Measurements from ENCODE around the gene EEFSEC.
"Not testable (repeated sequence)": the region's sequence is repeated elsewhere in the genome, so short reads cannot be mapped to it uniquely, and the experiment has no call there.

EEFSEC gene

GRCh38 chr3:128149650-128150049, 3.6 kb upstream of the EEFSEC start:
- in situ Hi-C loops (cut with MboI; ENCODE audit: low pct_unique_long_range_greater_than_20kb, low sequenced_read_pairs), result no loop called here
- DNase-seq, result no peak

- in situ Hi-C loops (cut with MboI; ENCODE audit: low pct_unique_long_range_greater_than_20kb, low sequenced_read_pairs), result no loop called here
- DNase-seq, result no peak
These were observed 1.5 kb upstream of the EEFSEC start for GRCh38 chr3:128151758-128152274.

DNA sequence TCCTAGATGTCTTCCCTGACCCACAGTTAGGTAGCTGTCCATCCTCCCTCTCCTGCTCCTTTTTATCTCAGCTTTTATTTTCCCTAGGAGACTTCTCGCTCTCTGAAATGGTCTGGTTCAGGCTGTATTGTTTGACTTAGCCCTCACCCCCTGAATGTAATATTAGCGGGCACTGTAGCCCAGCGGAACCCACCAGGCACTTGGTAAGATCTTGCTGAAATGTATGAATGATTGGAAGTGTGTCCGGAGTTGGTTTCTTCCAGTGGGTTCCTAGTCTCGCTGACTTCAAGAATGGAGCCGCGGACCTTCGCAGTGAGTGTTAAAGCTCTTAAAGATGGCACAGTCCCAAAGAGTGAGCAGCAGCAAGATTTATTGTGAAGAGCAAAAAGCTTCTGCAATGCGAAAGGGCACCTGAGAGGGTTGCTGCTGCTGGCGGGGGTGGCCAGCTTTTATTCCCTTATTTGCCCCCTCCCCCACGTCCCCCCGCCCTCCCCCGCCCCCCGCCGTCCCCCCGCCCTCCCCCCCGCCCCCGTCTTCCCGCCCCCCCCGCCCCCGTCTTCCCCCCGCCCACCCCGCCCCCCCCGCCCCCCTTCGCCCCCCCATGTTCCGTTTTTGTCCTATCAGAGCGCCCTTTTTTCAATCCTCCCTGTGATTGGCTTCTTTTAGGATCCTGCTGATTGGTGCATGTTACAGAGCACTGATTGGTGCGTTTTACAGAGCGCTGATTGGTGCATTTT, 694 bp upstream of the EEFSEC start:
- no peak for DNase-seq
- in situ Hi-C loops (cut with MboI; ENCODE audit: low pct_unique_long_range_greater_than_20kb, low sequenced_read_pairs), result no loop called here

GRCh38 chr3:128154354-128154753, 1.1 kb downstream of the EEFSEC start:
- DNase-seq; in situ Hi-C loops (cut with MboI; ENCODE audit: low pct_unique_long_range_greater_than_20kb, low sequenced_read_pairs): not testable (repeated sequence)

GRCh38 chr3:128155616-128156360, 2.5 kb downstream of the EEFSEC start:
- in situ Hi-C loops (cut with MboI; ENCODE audit: low pct_unique_long_range_greater_than_20kb, low sequenced_read_pairs), result no loop called here
- DNase-seq, result no peak

DNA sequence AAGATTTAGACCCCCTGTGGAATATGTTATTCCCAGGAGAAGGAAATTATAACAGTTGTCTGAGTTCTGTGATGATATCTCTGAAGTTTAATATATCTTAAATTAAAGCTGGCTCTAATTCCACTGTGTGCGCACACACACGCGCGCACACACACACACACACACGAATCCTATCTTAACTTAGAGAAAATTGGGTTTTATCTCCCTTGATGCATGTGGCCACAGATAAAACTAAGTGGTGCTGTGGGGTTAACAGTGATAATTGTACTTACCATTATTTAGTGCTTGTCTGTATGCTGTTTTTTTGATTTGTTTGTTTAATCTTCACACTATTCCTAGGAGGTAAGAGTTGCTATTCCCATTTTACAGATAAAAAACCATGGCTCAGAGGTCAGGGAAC, 7.4 kb downstream of the EEFSEC start:
- DNase-seq, result no peak
- in situ Hi-C loops (cut with MboI; ENCODE audit: low pct_unique_long_range_greater_than_20kb, low sequenced_read_pairs), result no loop called here

GRCh38 chr3:128163432-128163831, 10.2 kb downstream of the EEFSEC start:
- in situ Hi-C loops (cut with MboI; ENCODE audit: low pct_unique_long_range_greater_than_20kb, low sequenced_read_pairs), result no loop called here
- DNase-seq, result no peak

DNA sequence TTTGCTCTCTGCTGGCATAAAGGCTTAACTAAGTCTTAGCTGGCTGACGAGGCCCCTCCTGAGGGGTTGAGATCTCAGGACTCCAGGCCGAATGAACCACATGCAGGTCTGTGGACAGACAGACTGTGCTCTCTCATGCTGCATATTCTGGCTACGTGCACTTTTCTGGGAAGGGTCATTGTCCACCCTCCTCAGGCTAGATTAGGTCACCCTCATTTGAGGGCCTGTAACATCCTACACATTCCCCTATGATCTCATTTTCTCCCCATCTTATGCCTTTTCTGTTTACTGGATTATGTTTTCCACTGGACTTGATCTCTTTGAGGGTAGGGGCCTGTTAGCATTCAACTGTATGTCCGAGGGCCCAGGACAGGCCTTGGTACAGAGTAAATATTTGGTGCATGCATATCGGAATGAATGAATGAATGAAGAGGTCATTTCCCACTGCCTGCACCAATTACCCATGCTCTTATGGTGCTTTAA, 13.7 kb downstream of the EEFSEC start:
- in situ Hi-C loops (cut with MboI; ENCODE audit: low pct_unique_long_range_greater_than_20kb, low sequenced_read_pairs), result no loop called here
- no peak for DNase-seq

DNA sequence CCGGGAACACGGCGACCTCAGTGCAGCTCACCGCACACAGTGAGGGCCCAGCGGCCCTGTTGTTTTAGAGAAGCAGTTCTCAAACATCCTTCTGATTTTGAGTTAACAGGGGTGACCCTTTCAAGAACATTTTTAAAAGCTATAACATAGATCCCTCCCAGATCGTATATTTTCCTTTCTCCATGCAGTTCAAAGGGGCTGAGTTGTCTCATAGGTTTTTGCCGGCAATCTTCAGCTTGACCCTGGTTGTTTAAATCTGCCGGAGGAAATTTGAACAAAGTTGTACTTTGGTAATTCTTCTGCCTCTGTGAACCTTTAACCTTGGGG, 14.3 kb downstream of the EEFSEC start:
- in situ Hi-C loops (cut with MboI; ENCODE audit: low pct_unique_long_range_greater_than_20kb, low sequenced_read_pairs), result no loop called here
- DNase-seq, result no peak

GRCh38 chr3:128167973-128168674, 14.8 kb downstream of the EEFSEC start:
- DNase-seq, result no peak
- in situ Hi-C loops (cut with MboI; ENCODE audit: low pct_unique_long_range_greater_than_20kb, low sequenced_read_pairs), result no loop called here

GRCh38 chr3:128168836-128169235, 15.6 kb downstream of the EEFSEC start:
- DNase-seq, result peak; percentile 33
- in situ Hi-C loops (cut with MboI; ENCODE audit: low pct_unique_long_range_greater_than_20kb, low sequenced_read_pairs), result no loop called here

DNA sequence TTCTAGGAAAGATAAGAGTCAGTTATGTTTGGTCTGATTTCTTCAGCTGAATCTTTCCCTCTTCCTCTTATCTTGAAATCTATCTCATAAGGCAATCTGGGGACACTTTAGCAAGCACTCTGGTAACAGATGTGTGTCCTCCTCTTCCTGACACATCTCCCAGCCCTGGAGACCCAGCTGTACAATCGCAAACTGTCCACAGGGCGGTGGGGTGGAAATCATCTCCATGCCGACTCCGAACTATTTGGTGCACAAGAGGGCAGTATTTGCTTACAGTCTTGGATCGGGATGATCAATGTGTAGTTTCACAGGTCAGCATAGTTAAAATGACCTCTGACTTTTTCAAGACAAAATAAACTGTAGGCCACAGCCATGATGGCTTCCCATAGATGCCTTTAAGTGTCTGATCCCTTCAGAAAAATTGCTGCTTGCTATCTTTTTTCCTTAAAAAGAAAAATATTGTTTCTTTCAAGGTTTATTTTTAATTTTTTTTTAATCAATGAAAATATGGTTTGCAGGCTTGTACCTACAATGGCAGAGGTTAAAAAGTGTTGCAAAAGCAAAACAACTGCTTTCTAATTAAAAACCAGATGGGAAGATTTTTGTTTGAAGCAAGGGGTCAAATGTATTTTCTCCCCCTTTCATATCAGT, 17.7 kb downstream of the EEFSEC start:
- peak; percentile 90 for DNase-seq
- in situ Hi-C loops (cut with MboI; ENCODE audit: low pct_unique_long_range_greater_than_20kb, low sequenced_read_pairs), result no loop called here

DNA sequence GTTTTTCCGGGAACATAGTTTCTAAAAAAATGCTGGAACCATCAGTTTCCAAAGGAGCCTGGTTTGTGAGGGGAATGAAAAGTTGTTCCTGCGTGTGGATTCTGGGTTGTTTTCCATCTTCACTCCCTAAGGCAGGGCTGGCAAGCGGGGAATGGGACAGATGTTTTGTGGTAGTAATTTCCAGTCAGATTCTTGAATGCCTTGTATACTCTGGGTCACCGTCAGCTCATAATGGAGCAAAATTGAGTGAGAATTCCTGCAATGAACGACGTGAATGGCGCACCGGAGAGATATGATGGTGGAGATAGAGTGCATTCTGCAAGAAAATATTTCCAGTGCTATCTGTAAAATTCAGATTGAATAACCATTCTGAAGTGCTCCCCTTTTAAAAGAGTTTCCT, 19.9 kb downstream of the EEFSEC start:
- in situ Hi-C loops (cut with MboI; ENCODE audit: low pct_unique_long_range_greater_than_20kb, low sequenced_read_pairs), result no loop called here
- DNase-seq, result no peak

- in situ Hi-C loops (cut with MboI; ENCODE audit: low pct_unique_long_range_greater_than_20kb, low sequenced_read_pairs), result no loop called here
- no peak for DNase-seq
These were observed 20.6 kb downstream of the EEFSEC start for GRCh38 chr3:128173849-128174248.

- peak; percentile 62 for DNase-seq
- in situ Hi-C loops (cut with MboI; ENCODE audit: low pct_unique_long_range_greater_than_20kb, low sequenced_read_pairs), result no loop called here
These were observed 21.7 kb downstream of the EEFSEC start for GRCh38 chr3:128174675-128175590.

DNA sequence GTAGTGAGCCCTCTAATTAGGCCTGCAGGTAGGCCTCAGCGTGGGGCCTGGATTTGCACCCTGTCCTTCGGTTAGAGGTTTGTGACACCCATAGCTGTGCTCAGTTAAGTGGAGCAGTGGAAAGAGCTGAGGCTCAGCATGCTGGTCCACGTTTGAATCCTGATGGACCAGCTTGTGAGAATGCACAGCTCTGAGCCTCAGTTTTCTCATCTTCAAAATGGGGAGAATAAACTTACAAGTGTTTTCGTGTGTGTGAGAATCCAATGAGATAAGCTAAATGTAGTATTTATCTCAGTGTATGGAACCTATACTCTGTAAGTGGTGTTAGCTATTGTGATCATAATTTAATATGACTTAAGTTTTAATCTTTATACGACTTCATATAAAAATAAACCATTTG, 22.5 kb downstream of the EEFSEC start:
- in situ Hi-C loops (cut with MboI; ENCODE audit: low pct_unique_long_range_greater_than_20kb, low sequenced_read_pairs), result no loop called here
- no peak for DNase-seq

DNA sequence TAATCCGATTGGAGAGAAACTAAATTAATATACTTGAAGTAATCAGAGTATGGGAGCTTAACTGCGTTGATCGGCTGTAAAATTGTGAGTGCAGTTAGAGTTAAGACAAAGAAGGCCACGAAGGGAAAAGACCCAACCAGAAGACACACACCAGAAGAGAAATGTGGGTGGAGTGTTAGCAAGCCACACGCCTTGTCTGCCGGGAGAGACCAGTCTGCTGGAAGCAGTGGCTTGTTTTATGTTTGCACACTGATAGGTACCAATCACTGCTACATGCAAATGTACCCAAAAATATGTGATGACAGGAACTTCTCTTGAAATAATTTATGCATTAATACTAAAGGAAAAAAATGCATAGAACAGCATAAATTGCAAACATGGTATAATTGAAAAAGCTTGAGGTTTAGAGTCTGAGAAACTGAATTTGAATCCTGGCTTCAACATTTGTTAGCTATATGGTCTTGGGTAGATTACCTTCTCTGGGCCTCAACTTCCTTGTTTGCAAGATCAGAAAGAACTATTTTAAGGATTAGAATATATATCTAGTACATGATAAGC, 23.1 kb downstream of the EEFSEC start:
- in situ Hi-C loops (cut with MboI; ENCODE audit: low pct_unique_long_range_greater_than_20kb, low sequenced_read_pairs), result no loop called here
- no peak for DNase-seq

- in situ Hi-C loops (cut with MboI; ENCODE audit: low pct_unique_long_range_greater_than_20kb, low sequenced_read_pairs), result no loop called here
- no peak for DNase-seq
These were observed 24.6 kb downstream of the EEFSEC start for GRCh38 chr3:128177865-128178264.
